ENCODE measurements around the gene PFN1. TPM values are rescaled to one million over a fixed set of nuclear protein-coding genes. Genes with fewer than 3 reads are reported as not detected.
"Not testable (repeated sequence)": the region's sequence is repeated elsewhere in the genome, so short reads cannot be mapped to it uniquely, and the experiment has no call there.

PFN1 gene
- total RNA-seq, 1 donor from 2014 or later = 339 TPM

DNA sequence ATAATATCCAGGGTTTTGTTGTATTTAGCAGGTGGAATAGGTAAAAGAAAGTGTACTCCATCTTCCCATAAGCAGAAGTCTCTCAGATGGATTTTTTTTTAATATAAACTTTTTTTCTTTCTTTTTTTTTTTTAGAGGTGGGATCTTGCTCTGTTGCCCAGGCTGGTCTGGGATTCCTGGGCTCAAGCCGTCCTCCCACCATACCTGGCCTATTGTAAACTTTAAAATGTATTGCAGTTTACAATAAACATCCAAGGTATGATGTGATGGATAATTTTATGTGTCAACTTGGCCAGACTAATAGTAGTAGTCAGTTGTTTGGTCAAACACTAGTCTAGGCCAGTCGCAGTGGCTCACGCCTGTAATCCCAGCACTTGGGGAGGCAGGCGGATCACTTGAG, 27.0 kb downstream of the PFN1 start:
- no peak for DNase-seq (ENCODE audit: low spot score)

DNA sequence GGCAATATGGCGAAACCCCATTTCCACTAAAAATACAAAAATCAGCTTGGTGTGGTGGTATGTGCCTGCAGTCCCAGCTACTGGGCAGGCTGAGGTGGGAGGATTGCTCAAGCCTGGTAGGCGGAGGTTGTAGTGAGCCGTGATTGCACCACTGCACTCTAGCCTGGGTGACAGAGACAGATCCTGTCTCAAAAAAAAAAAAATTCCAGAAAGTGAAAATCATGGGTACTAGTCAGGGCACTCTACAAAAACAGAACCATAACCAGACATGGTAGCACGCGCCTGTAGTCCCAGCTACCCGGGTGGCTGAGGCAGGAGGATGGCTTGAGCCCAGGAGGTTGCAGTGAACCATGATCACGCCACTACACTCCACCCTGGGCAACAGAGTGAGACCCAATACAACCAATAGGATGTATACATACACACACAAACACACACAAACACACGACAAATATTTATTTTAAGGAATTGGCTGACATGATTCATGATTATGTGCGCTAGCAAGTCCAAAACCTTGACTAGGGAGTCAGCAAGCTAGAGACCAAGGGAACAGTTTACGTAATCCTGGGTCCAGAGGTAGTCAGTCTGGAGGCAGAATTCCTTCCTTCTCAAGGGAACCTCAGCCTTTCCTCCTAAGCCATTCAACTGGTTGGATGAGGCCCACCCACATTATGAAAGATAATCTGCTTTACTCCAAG, 27.8 kb downstream of the PFN1 start:
- no peak for DNase-seq (ENCODE audit: low spot score)

DNA sequence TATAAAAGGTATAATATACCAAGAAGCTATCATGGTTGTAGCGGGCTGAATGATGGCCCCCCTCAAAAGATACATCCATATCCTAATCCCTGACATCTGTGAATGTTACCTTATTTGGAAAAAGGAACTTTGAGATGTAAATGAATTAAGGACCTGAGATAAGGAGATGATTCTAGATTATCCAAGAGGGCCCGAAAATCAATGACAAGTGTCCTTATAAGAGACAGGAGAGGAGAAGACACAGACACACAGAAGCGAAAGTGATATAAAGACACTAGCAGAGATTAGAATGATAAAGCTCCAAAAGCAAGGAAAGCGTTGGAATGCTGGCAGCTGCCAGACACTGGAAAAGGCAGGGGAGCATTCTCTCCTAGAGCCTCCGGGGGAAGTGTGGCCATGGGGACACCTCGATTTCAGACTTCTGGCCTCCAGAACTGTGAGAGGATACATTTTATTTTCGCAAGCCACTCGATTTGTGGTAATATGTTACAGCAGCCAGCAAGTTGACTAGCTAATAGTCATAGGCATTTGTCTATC, 28.8 kb downstream of the PFN1 start:
- no peak for DNase-seq (ENCODE audit: low spot score)

DNA sequence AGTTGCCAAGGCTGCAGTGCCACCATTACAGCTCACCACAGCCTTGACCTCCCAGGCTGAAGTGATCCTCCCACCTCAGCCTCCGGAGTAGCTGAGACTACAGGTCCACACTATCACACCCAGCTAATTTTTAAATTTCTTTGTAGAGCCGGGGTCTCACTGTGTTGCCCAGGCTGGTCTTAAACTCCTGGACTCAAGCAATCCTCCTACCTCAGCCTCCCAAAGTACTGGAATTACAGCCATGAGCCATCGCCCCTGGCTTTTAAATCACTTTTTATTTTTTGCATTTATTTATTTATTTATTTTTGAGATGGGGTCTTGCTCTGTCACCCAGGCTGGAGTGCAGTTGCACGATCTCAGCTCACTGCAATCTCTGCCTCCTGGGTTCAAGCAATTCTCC, 33.8 kb downstream of the PFN1 start:
- DNase-seq (ENCODE audit: low spot score) = not testable (repeated sequence)

DNA sequence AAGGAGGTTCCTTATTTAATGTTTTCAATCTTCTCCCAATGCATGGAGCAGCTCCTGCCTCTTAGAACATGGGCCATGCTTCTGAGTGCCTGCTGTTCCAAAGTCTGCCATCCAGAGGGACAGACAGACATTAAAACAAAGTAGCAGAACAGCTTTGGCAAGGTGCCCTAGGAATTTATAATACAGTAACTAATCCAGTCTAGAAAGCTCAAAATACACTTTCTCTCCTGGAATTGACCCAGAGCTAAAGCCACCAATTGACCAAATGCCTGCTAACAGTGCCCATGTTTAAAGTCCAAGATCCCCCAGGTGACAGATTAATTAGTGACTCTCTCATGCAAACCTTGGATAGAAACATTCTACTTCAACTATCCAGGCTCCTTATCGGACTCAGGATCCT, 34.3 kb downstream of the PFN1 start:
- DNase-seq (ENCODE audit: low spot score) = no peak

DNA sequence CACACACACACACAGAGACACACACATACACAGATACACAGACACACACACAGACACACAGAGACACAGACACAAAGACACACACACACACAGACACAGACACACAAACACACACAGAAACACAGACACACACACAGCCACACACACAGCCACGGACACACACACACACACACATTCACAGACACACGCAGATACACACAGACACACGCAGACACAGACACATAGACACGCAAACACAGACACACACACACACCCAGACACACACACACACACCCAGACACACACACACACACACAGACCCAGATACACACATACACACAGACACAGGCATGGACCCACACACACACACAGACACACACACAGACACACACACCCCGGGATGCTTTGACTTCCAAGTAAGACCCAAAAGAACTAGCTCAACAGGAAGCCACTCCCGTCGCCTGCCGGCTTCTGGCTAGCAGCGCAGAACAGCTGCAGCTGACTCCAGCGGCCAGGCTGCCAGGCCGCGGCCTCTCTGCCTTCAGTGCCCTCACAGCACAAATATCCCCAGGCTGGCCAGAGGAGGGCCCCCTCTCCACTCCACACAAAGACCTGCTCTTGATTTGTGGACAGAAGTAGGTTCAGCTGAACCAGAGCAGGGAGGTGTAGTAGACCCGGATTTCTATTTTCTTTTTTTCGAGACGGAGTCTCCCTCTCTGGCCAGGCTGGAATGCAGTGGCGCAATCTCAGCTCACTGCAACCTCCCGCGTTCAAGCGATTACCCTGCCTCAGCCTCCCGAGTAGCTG, 39.4 kb downstream of the PFN1 start:
- DNase-seq (ENCODE audit: low spot score) = peak; percentile 87

DNA sequence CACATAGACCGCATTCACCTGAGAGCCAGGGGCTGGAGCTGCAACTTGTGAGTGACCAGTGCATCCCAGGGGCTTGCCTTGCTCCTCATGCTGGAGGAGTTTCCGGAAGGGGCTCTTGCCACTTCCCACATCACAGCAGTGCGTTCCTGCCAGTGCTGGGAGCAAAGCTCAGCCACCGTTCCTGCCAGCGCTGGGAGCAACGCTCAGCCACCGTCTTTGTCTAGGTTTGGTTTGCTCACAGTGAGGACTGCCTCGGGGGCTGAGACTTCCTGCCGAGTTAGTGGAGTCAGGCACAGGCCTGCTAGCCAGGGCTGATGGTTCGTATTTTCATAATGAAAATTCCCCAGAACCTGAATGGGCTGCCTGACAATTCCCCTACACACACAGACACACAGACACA, 40.0 kb downstream of the PFN1 start:
- peak; percentile 37 for DNase-seq (ENCODE audit: low spot score)

DNA sequence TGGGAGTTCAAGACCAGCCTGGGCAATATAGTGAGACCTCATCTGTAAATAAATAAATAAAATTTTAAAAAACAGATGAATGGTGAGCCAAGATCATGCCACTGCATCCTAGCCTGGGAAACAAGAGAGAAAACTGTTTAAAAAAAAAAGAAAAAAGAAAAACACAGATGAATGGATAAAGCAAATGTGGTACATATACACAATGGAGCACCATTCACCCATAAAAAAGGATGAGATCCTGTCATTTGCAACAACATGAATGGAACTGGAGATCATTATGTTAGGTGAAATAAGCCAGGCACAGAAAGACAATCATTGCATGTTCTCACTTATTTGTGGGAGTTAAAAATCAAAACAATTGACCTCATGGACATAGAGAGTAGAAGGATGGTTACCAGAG, 41.7 kb downstream of the PFN1 start:
- not testable (repeated sequence) for DNase-seq (ENCODE audit: low spot score)

DNA sequence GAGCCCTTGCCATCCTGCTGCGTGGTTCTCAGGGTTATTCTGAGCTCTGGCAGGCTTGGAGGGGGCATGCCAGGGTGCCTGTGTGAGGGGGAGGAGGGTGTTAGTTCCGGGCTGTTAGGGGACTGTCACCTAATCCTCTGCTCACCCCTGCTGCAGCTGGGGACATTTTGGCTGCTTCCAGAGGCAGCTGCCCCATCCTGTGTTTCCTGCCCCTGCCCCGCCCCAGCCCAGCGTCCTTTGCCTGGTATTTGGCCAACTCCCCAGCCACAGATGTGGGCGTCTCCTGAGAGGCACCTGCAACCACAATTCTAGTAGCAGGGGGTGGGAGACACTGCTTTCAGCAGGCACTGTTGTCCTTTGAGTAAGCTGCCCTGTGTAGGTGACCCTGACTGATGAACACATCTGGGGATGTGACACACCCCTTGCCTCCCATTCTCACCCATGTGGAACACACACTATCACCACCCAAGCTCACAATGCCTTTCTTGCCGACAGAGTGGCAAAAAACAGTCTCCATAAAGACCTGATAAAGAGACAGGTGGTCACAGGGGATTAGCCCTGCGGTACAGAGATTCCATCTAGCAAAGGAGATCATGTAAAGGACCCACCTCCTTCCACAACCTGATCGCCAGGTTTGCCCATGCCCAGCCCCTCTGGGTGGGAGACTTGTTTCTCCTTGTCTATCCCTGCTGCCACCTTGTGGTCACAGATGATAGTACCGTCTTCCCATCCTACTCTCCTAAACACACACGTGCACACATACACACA, 45.1 kb downstream of the PFN1 start, which contains the start of gene CHRNE:
Gene CHRNE (minus strand): TSS at position 48 of the 768 bp plus-strand sequence. CDS start 35 bp downstream, at position 13.
- peak; percentile 82 for DNase-seq (ENCODE audit: low spot score)

DNA sequence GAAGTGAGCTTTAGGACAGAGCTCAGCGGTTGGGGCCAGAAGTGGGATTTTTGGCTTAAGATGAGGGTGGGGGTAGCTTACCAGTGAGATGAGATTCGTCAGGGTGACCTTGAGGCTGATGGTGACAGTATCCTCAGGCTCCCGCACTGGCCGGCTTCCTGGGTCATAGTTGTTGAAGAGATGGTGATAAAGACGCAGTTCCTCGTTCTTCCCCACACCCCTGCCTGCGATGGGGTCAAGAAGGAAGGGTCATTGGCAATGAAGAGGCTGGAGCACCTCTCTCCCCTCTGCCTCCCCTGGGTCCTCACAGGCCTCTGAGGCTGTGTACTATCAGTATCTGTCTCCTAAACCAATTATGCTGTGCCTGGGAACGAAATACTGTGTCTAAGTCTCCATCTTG, 45.8 kb downstream of the PFN1 start:
- no peak for DNase-seq (ENCODE audit: low spot score)

DNA sequence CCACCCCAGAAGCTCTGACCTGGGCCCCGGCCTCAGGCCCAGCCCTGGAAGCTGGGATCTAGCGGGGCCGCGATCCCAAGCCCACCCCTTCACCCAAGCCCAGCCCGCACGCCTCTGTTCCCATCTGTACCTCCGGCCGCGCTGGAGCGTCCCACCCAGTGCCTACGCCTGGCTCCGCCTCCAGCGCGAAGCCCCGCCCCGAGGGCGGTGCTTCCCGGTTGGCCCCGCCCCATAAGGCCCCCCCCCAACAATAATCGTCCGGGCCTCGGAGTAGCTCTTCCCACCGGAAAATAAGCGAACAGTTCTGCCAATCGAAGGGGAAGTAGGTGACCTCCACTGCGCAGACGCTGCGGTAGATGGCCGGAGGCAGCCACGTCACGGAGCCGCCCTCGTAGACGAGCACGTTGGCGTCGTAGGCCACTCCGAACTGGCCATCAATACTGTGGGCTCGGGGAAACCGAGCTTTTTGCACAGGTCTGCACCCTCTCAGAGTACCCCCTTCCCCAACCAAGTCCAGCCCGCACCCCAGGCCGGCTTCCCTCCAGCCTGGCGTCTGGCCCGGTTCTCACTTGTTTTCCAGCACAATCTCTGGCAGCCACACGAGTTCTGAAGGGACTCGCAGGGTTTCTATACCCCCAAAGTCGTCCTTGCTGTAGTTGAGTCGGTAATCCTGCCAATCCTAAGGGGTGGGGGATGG, 46.5 kb downstream of the PFN1 start:
- DNase-seq (ENCODE audit: low spot score) = no peak

DNA sequence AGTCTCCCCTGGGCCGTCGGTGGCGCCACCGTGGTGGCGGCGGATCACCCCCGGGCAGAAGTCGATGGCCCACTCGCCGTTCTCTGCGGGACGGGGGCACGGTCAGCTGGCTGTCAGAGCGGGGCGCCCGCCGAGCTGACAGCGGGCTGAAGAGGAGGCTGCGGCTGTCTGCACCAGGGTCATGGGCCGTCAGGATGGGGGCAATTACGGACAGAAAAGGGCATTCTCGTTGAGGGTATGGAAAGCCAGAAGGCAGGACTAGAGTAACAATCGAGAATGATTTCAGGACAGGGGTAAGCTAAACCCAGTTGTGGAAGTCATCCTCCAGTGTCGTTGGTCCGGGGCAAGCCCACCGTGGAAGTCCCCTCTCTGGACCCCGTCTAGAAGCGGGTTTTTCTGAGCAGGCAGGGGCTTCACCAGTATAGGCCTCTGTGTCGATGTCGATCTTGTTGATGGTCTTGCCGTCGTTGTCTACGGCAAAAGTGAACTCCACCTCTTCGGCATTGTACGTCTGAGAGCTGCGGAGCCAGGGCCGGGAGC, 47.2 kb downstream of the PFN1 start:
- DNase-seq (ENCODE audit: low spot score) = no peak

DNA sequence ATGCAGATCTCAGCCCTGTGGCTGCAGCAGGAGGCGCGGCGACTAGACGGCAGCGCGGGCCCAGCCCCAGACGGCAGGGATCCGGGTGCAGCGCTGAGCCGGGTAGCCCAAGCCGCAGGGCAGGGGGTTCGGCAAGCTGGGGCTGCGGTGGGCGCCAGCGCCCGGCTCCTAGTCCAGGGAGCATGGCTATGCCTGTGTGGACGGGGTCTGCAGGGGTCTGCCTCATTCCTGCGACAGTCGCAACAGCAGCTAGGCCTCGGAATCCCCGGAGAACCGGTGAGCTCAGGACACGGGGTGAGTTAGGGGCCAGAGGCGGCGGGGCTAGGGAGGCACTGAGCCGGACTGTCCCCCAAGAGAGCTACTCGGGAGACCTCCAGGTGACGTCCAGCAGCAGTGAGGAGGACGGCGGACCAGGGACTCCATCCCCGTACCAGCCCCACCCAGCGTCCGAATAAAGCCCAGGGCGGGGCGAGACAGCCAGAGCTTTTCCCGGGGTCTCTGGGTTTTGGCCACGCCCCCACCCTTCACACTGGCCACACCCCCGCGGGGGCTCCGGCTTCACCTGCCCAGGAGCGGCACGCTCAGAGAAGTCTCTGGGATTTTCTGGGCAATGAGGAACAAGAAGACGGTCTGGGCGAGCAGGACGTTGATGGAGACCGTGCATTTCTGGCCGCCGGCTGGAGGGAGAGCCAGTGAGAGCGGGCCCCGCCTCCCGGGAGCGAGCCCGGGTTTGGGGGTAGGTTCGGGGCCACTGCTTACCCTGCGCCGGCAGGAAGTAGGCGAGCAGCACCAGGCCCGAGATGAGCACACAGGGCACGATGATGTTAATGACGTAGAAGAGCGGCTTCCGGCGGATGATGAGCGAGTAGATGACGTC, 47.9 kb downstream of the PFN1 start:
- DNase-seq (ENCODE audit: low spot score) = no peak

DNA sequence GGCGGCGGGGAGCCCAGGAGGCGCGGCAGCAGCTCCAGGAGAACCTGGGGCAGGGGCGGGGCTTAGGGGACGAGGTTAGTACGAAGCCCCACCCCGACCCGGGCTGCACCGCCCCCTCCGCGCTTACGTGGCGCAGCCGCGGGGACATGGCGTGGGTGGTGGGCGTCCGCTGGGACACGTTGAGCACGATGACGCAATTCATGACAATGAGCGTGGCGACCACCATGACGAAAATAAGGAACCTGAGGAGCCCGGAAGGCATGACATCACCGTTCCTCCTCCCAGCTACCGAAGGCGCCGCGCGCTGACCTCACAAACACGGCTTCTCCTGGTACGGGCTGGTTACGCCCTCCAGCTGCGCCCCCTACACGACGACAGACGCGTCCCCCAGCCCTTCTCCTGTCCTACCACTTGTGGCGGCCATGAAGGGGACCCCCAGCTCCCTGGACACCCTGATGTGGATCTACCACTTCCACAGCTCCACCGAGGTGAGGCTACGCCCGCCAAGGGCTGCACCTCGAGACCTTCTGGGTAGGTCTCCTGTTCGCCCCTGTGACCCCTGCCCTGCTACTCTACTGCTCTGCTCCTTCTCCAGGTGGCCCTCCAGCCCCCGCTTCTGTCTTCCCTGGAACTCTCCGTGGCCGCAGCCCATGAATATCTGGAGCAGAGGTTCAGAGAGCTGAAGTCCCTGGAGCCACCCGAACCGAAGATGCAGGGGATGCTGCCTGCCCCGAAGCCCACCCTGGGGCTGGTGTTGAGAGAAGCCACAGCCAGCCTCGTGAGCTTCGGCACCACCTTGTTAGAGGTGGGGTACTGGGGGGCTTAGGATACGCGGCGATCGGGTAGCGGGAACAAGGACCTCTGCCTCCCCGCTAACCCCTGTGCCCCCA, 48.7 kb downstream of the PFN1 start, which contains the start of gene C17orf107:
Gene C17orf107 (plus strand): TSS at position 196 of the 890 bp plus-strand sequence. CDS start 227 bp downstream, at position 423.
- DNase-seq (ENCODE audit: low spot score) = peak; percentile 81

DNA sequence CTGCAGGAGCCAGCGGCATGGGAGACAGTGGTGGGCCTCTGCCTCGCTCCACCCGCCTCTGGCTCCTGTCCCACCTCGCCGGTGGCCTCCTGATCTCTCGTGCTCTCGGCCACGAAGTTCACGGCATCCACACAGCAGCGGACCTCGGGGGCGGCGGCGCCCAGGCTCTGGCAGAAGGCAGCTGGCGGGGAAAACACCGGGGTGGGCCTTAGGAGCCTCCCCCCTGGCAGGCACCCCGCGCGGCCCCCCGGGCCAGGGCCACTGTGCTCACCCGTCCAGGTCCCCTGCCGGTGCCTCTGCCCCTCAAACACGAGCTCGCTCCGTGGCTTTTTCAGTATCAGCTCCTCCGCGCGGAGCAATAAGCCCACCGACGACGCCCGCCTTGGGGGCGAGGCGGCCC, 49.4 kb downstream of the PFN1 start:
- DNase-seq (ENCODE audit: low spot score) = no peak

DNA sequence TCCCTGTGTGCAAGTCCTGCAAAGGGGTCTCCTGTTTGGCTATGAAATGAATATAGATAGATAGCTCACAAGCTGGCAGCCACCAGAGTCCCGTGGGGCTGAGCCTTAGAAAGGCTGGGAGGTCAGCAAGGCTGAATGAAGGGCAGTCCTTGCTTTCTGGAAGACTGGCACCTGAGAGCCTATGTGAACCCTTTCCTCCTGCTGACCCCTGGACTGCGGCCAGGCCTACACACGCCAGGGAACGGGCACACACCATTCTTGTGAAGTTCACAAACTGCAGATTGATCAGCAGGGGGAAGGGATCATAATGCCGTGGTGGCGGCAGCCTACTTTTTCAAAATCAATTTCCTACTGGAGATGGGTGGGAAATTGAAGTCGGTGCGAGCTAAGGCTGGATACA, 50.0 kb downstream of the PFN1 start:
- DNase-seq (ENCODE audit: low spot score) = no peak

DNA sequence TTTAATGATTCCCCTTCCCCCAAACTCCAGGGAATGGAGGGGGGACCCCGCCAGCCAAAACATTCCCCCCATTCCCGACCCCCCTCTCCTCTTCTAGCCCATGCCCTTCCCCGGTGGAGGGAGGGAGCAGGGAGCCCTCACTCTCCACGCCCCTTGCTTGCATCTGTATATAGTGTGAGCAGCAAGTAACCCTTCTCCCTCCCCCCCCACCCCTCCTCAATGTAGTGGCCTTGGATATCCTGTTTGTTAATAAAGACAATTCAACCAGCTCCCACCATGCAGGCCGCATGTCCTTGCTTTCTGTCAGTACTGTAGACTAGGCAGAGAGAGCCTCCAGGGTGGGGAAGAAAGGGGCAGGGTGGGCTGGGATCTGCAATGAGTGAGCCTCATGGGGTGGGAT, 50.5 kb downstream of the PFN1 start:
- DNase-seq (ENCODE audit: low spot score) = no peak

DNA sequence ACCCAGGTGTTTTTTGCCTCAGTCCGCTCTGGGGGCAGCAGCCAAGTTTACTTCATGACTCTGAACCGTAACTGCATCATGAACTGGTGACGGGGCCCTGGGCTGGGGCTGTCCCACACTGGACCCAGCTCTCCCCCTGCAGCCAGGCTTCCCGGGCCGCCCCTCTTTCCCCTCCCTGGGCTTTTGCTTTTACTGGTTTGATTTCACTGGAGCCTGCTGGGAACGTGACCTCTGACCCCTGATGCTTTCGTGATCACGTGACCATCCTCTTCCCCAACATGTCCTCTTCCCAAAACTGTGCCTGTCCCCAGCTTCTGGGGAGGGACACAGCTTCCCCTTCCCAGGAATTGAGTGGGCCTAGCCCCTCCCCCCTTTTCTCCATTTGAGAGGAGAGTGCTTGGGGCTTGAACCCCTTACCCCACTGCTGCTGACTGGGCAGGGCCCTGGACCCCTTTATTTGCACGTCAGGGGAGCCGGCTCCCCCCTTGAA, 51.1 kb downstream of the PFN1 start:
- no peak for DNase-seq (ENCODE audit: low spot score)
